HepG2 (cell line): ENCODE results near the gene ALMS1.
"Not testable (repeated sequence)": the region's sequence is repeated elsewhere in the genome, so short reads cannot be mapped to it uniquely, and the experiment has no call there.

Source experiments
- ATM ChIP-seq: fragments of 450-650 bp; IDR thresholded peaks from 2 replicates; pipeline ENCODE4 v1.7.1; 2017; ENCODE audit warnings: mild to moderate bottlenecking, borderline replicate concordance
- EP300 ChIP-seq, 3 experiments: sonication (generic) in 1 of 3; formaldehyde crosslinking in 1 of 3; IDR thresholded peaks; 2 replicates each; pipeline versions ENCODE4 v1.5.1 to v1.6.1; 2011 to 2020; ENCODE audit warnings: low read depth in 2 of 3, low read length in 2 of 3, borderline replicate concordance in 1 of 3, improper control_type of control experiment in 1 of 3, mild to moderate bottlenecking in 1 of 3, missing genetic modification reagents in 1 of 3, moderate library complexity in 1 of 3
- MAFF ChIP-seq: IDR thresholded peaks from 2 replicates; pipeline ENCODE4 v1.6.1; 2011; ENCODE audit warnings: low read depth, low read length, improper control_type of control experiment
- POLR2A ChIP-seq, 2 experiments: IDR thresholded peaks; 2 replicates each; pipeline ENCODE4 v1.6.1; 2011; ENCODE audit warnings: low read depth in 2 of 2, low read length in 2 of 2, mild to moderate bottlenecking in 1 of 2, moderate library complexity in 1 of 2; ENCODE audit not compliant: insufficient read depth in 1 of 2
- SETDB1 ChIP-seq: sonication (generic); formaldehyde crosslinking; IDR thresholded peaks from 2 replicates; pipeline ENCODE4 v1.5.1; 2020; ENCODE audit warnings: missing genetic modification reagents, mild to moderate bottlenecking, borderline replicate concordance
- SMAD1 ChIP-seq: sonication (generic); formaldehyde crosslinking; IDR thresholded peaks from 2 replicates; pipeline ENCODE4 v1.4.0; 2020; ENCODE audit warnings: missing genetic modification reagents, low read depth, mild to moderate bottlenecking, borderline replicate concordance
- SMAD3 ChIP-seq: sonication (generic); formaldehyde crosslinking; IDR thresholded peaks from 2 replicates; pipeline ENCODE4 v1.4.0; 2020; ENCODE audit warnings: missing genetic modification reagents
- ZKSCAN8 ChIP-seq: IDR thresholded peaks from 2 replicates; pipeline ENCODE4 v1.6.1; 2016; ENCODE audit warnings: borderline replicate concordance, missing genetic modification reagents, missing compliant biosample characterization
- ZNF337 ChIP-seq: sonication (generic); formaldehyde crosslinking; IDR thresholded peaks from 2 replicates; pipeline ENCODE4 v1.5.1; 2020; ENCODE audit warnings: missing genetic modification reagents, low read depth, mild to moderate bottlenecking, borderline replicate concordance
- ZNF367 ChIP-seq: sonication (generic); formaldehyde crosslinking; IDR thresholded peaks from 2 replicates; pipeline ENCODE4 v1.4.0; 2020; ENCODE audit warnings: missing genetic modification reagents, borderline replicate concordance
- ZNF737 ChIP-seq: sonication (generic); formaldehyde crosslinking; IDR thresholded peaks from 2 replicates; pipeline ENCODE4 v1.5.0; 2020; ENCODE audit warnings: missing genetic modification reagents, mild to moderate bottlenecking, borderline replicate concordance
- ZSCAN31 ChIP-seq: sonication (generic); formaldehyde crosslinking; IDR thresholded peaks from 2 replicates; pipeline ENCODE4 v1.5.0; 2020; ENCODE audit warnings: low read depth, mild to moderate bottlenecking, missing genetic modification reagents

- not testable (repeated sequence) for TF ChIP-seq MAFF; EP300 (IDR thresholded peaks at IDR 0.05; ENCODE audit: low read depth in 2 of 2, low read length in 2 of 2); EP300 (CRISPR knock-in tag; IDR thresholded peaks at IDR 0.05; ENCODE audit: borderline replicate concordance); SMAD1; ZNF737 (CRISPR knock-in tag); SETDB1 (CRISPR knock-in tag); ATM; ZSCAN31; ZNF367 (CRISPR knock-in tag); ZNF337 (CRISPR knock-in tag); POLR2A (IDR thresholded peaks at IDR 0.05; ENCODE audit: insufficient read depth in 1 of 2, low read depth in 2 of 2, low read length in 2 of 2); ZKSCAN8 (CRISPR knock-in tag); SMAD3
These were observed 262.1 kb downstream of the ALMS1 start for GRCh38 chr2:73647690-73648089.
